ENCODE results near the gene SOHLH1.

SOHLH1 gene

DNA sequence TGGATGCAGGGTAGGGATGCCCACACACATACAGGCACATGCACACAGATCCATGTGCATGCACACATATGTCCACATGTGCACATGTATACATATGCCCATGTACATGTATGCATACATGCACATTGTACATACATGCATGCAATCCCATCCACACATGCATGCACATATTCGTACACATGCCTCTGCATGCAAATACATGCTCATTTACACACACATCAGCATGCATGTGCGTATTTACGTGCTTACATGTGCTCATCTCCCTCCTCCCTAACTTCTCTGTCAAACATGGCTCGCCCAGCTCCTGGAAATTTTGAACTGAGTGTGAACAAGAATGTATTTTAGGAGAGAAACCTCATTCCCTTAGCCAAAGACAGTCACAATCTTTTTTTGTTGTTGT lies 8.9 kb upstream of the SOHLH1 start:
- no peak overlapping the region for H3K4me3 ChIP-seq (IDR thresholded peaks at IDR 0.05; ENCODE audit: insufficient read depth, low read depth, low read length)
- no peaks in the 10 kb centered on the region for H3K36me3 ChIP-seq (ENCODE audit: insufficient read depth)
- no peak overlapping the region for H3K27ac ChIP-seq
- no peaks in the 10 kb centered on the region for H3K4me1 ChIP-seq (ENCODE audit: low read depth, poor library complexity, severe bottlenecking)
- no peak overlapping the region for H3K9ac ChIP-seq
- TF ChIP-seq, protein P1, sequence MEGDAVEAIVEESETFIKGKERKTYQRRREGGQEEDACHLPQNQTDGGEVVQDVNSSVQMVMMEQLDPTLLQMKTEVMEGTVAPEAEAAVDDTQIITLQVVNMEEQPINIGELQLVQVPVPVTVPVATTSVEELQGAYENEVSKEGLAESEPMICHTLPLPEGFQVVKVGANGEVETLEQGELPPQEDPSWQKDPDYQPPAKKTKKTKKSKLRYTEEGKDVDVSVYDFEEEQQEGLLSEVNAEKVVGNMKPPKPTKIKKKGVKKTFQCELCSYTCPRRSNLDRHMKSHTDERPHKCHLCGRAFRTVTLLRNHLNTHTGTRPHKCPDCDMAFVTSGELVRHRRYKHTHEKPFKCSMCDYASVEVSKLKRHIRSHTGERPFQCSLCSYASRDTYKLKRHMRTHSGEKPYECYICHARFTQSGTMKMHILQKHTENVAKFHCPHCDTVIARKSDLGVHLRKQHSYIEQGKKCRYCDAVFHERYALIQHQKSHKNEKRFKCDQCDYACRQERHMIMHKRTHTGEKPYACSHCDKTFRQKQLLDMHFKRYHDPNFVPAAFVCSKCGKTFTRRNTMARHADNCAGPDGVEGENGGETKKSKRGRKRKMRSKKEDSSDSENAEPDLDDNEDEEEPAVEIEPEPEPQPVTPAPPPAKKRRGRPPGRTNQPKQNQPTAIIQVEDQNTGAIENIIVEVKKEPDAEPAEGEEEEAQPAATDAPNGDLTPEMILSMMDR (conservative IDR thresholded peaks at IDR 0.05; ENCODE audit: low read depth, low read length), result no peak
- H3K79me2 ChIP-seq (ENCODE audit: insufficient read depth, low read depth), result no peaks in the 10 kb centered on the region
- H2AFZ ChIP-seq (ENCODE audit: low read depth), result no peak overlapping the region
- H3K4me2 ChIP-seq, result no peak overlapping the region
- peaks cover 82% of the 10 kb centered on the region for H3K27me3 ChIP-seq (ENCODE audit: insufficient read depth, low read depth)
- H4K20me1 ChIP-seq (ENCODE audit: insufficient read depth), result no peaks in the 10 kb centered on the region

DNA sequence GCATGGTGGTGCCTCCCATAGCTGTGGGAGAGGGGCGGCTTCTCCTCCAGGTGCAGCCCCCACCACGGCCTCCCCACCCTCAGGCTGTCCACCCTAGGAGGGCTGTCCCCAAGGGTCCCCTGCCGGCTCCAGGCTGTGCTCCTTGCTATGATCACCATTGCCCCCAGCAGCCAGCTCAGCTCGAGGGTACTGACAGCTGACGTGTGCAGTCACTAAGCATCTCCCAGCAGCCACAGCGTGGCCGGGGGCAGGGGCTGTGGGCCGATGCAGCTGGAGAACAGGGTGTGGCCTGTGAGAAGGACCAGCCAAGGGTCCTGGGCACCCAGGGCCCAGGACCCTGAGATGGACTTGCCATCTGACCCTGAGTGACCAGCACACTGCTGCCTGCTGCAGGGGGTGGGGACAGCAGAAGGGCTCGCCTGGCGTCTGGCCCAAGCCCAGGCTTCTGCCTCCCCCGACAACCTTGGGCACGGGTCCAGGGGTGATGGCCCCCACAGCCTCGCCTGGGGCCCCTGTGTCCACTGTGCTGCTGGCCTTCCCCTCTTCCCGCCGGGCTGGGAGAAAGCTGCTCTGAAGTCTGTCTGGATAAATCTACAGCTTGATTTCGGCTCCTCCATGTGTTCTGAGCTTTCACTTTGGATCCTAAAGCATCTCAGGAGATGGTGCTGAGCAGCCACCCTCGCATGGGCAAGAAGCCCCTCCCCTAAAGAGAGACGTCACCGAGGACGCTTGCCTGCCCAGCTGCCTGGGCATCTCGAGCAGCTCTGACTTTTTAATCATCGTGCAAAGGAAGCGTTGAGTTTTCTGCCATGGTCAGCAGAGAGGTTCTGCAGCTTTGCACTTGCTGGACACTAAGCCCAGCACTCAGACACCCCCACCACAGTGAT lies 8.2 kb upstream of the SOHLH1 start:
- no peak overlapping the region for H3K4me3 ChIP-seq (IDR thresholded peaks at IDR 0.05; ENCODE audit: insufficient read depth, low read depth, low read length)
- H3K27ac ChIP-seq, result no peak overlapping the region
- H4K20me1 ChIP-seq (ENCODE audit: insufficient read depth), result no peaks in the 10 kb centered on the region
- H3K79me2 ChIP-seq (ENCODE audit: insufficient read depth, low read depth), result no peaks in the 10 kb centered on the region
- H3K27me3 ChIP-seq (ENCODE audit: insufficient read depth, low read depth), result peaks cover 81% of the 10 kb centered on the region
- H3K36me3 ChIP-seq (ENCODE audit: insufficient read depth), result no peaks in the 10 kb centered on the region
- no peaks in the 10 kb centered on the region for H3K4me1 ChIP-seq (ENCODE audit: low read depth, poor library complexity, severe bottlenecking)
- H2AFZ ChIP-seq (ENCODE audit: low read depth), result no peak overlapping the region
- TF ChIP-seq, protein P1 (conservative IDR thresholded peaks at IDR 0.05; ENCODE audit: low read depth, low read length), result no peak
- no peak overlapping the region for H3K9ac ChIP-seq
- H3K4me2 ChIP-seq, result no peak overlapping the region

DNA sequence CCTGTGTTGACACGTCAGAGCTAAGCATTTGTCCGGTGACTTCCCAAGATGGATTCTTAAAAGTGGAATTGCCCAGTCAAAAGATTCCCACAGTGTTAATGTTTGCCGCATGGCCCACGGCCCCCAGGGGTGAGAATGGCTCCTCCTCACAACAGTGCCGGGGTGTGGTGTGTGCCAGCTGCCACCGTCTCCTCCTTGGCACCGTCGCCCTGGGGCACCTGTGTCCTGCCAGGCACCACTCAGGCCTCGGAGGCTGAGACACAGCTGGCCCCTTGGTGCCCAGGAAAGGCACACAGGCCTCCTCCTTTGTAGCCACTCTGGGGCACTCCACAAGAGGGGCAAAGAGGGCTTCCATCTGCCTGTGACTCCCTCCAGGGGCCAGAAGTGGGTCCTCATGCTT lies 7.0 kb upstream of the SOHLH1 start:
- no peak overlapping the region for H3K4me3 ChIP-seq (IDR thresholded peaks at IDR 0.05; ENCODE audit: insufficient read depth, low read depth, low read length)
- H3K4me2 ChIP-seq, result no peak overlapping the region

DNA sequence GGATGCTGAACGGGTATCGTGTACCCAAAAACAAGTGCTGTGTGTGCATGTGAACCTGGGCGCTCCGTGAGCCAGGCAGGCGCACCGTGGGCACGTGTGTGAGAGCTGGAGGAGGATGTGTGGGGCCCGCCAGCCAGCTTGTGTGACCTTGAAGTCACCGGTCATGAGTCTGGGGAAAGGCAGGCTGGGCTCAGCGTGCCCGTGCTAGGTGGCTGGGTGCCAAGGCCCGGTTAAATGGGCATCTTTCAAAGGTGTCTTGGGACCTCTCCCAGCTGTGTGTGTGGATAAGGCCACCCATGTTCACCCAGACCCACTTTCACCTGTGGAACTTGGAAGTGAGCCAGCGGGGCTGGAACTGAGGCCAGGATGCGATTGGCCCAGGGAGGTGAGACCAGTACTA lies 6.1 kb upstream of the SOHLH1 start:
- H2AFZ ChIP-seq (ENCODE audit: low read depth), result no peak overlapping the region

More for the DNA sequence above, 7.0 kb upstream of the SOHLH1 start:
- TF ChIP-seq, protein P1 (conservative IDR thresholded peaks at IDR 0.05; ENCODE audit: low read depth, low read length), result no peak
- Histone ChIP-seq H3K79me2 (ENCODE audit: insufficient read depth, low read depth) (no peaks in the 10 kb centered on the region), H3K4me1 (ENCODE audit: low read depth, poor library complexity, severe bottlenecking) (no peaks in the 10 kb centered on the region), H3K9ac (no peak overlapping the region), H3K27me3 (ENCODE audit: insufficient read depth, low read depth) (peaks cover 85% of the 10 kb centered on the region), H2AFZ (ENCODE audit: low read depth) (no peak overlapping the region), H4K20me1 (ENCODE audit: insufficient read depth) (no peaks in the 10 kb centered on the region), H3K27ac (no peak overlapping the region), H3K36me3 (ENCODE audit: insufficient read depth) (no peaks in the 10 kb centered on the region)

More for the DNA sequence above, 6.1 kb upstream of the SOHLH1 start:
- H3K4me1 ChIP-seq (ENCODE audit: low read depth, poor library complexity, severe bottlenecking), result no peaks in the 10 kb centered on the region
- no peak overlapping the region for H3K4me3 ChIP-seq (IDR thresholded peaks at IDR 0.05; ENCODE audit: insufficient read depth, low read depth, low read length)
- no peak overlapping the region for H3K9ac ChIP-seq
- H4K20me1 ChIP-seq (ENCODE audit: insufficient read depth), result no peaks in the 10 kb centered on the region
- H3K79me2 ChIP-seq (ENCODE audit: insufficient read depth, low read depth), result no peaks in the 10 kb centered on the region
- H3K4me2 ChIP-seq, result no peak overlapping the region
- peaks cover 84% of the 10 kb centered on the region for H3K27me3 ChIP-seq (ENCODE audit: insufficient read depth, low read depth)
- TF ChIP-seq, protein P1 (conservative IDR thresholded peaks at IDR 0.05; ENCODE audit: low read depth, low read length), result no peak
- H3K27ac ChIP-seq, result no peak overlapping the region
- no peaks in the 10 kb centered on the region for H3K36me3 ChIP-seq (ENCODE audit: insufficient read depth)

All from KMS-11 (cell line).